ENCODE measurements around the gene AP1M2. TPM values are rescaled to one million over a fixed set of nuclear protein-coding genes. Genes with fewer than 3 reads are reported as not detected.

AP1M2 gene
- total RNA-seq, 1 donor from 2014 or later, result 3.6 TPM

GRCh38 chr19:10586396-10586795, 716 bp downstream of the AP1M2 start:
- H3K4me3 Mint-ChIP-seq, result no peak overlapping the region
- no peak for DNase-seq (ENCODE audit: low spot score)
- Histone ChIP-seq H3K4me3 (no peak overlapping the region), H3K79me2 (ENCODE audit: low read depth) (no peaks in the 10 kb centered on the region), H4K20me1 (ENCODE audit: low read depth) (no peaks in the 10 kb centered on the region), H2AFZ (replicated peaks) (peak overlapping the region; percentile 91), H3K27me3 (peaks cover 27% of the 10 kb centered on the region), H3K4me2 (peak overlapping the region; percentile 76), H3K9ac (no peak overlapping the region), H3K36me3 (no peaks in the 10 kb centered on the region), H3K9me3 (ENCODE audit: low read depth) (no peaks in the 10 kb centered on the region), H3K27ac (no peak overlapping the region), H3F3A (ENCODE audit: low read depth) (no peaks in the 10 kb centered on the region), H3K4me1 (no peaks in the 10 kb centered on the region)
- TF ChIP-seq CTCF (IDR thresholded peaks at IDR 0.05) (no peak), EZH2phosphoT487 (IDR thresholded peaks at IDR 0.05) (no peak), EZH2 (IDR thresholded peaks at IDR 0.05) (no peak)
- no peaks in the 10 kb centered on the region for H3K4me1 Mint-ChIP-seq
- no peak overlapping the region for H3K27ac Mint-ChIP-seq
- no peaks in the 10 kb centered on the region for H3K36me3 Mint-ChIP-seq
- no peaks in the 10 kb centered on the region for H3K9me3 Mint-ChIP-seq
- H3K27me3 Mint-ChIP-seq (ENCODE audit: insufficient read depth, low read depth), result peaks cover 24% of the 10 kb centered on the region

GRCh38 chr19:10583036-10583776, 3.9 kb downstream of the AP1M2 start:
- Mint-ChIP-seq H3K27me3 (ENCODE audit: insufficient read depth, low read depth) (peaks cover 24% of the 10 kb centered on the region), H3K4me3 (no peak overlapping the region), H3K27ac (no peak overlapping the region), H3K9me3 (no peaks in the 10 kb centered on the region), H3K36me3 (no peaks in the 10 kb centered on the region), H3K4me1 (peaks cover 5% of the 10 kb centered on the region)
- Histone ChIP-seq H3K9ac (no peak overlapping the region), H3K4me2 (no peak overlapping the region), H3K27ac (no peak overlapping the region), H3K36me3 (no peaks in the 10 kb centered on the region), H3K27me3 (peaks cover 21% of the 10 kb centered on the region), H3K9me3 (ENCODE audit: low read depth) (no peaks in the 10 kb centered on the region), H3F3A (ENCODE audit: low read depth) (no peaks in the 10 kb centered on the region), H2AFZ (replicated peaks) (no peak overlapping the region), H4K20me1 (ENCODE audit: low read depth) (no peaks in the 10 kb centered on the region), H3K4me3 (no peak overlapping the region), H3K79me2 (ENCODE audit: low read depth) (no peaks in the 10 kb centered on the region), H3K4me1 (no peaks in the 10 kb centered on the region)
- no peak for TF ChIP-seq CTCF (IDR thresholded peaks at IDR 0.05)
- no peak for TF ChIP-seq EZH2 (IDR thresholded peaks at IDR 0.05)
- TF ChIP-seq EZH2phosphoT487 (IDR thresholded peaks at IDR 0.05), result no peak
- no peak for DNase-seq (ENCODE audit: low spot score)

GRCh38 chr19:10582091-10582490, 5.0 kb downstream of the AP1M2 start:
- Histone ChIP-seq H3K27me3 (peaks cover 10% of the 10 kb centered on the region), H3K4me3 (no peak overlapping the region), H3K4me1 (no peaks in the 10 kb centered on the region), H3K36me3 (no peaks in the 10 kb centered on the region), H4K20me1 (ENCODE audit: low read depth) (no peaks in the 10 kb centered on the region), H3F3A (ENCODE audit: low read depth) (no peaks in the 10 kb centered on the region), H2AFZ (replicated peaks) (no peak overlapping the region), H3K9me3 (ENCODE audit: low read depth) (no peaks in the 10 kb centered on the region), H3K27ac (no peak overlapping the region), H3K9ac (no peak overlapping the region), H3K79me2 (ENCODE audit: low read depth) (no peaks in the 10 kb centered on the region), H3K4me2 (no peak overlapping the region)
- Mint-ChIP-seq H3K9me3 (no peaks in the 10 kb centered on the region), H3K36me3 (no peaks in the 10 kb centered on the region), H3K4me1 (peaks cover 6% of the 10 kb centered on the region), H3K27ac (no peak overlapping the region), H3K27me3 (ENCODE audit: insufficient read depth, low read depth) (peaks cover 19% of the 10 kb centered on the region), H3K4me3 (no peak overlapping the region)
- TF ChIP-seq CTCF (IDR thresholded peaks at IDR 0.05), result no peak
- TF ChIP-seq EZH2 (IDR thresholded peaks at IDR 0.05), result no peak
- TF ChIP-seq EZH2phosphoT487 (IDR thresholded peaks at IDR 0.05), result no peak
- DNase-seq (ENCODE audit: low spot score), result no peak
